HG03066 (cell line): Measurements from ENCODE around the gene EIF2A.
A peak's percentile ranks its signal among the peaks of the same experiment; 100 is the strongest.
"Not testable (repeated sequence)": the region's sequence is repeated elsewhere in the genome, so short reads cannot be mapped to it uniquely, and the experiment has no call there.

Experiments used
- ATAC-seq: cut with Tn5 transposase; IDR thresholded peaks from one replicate; pipeline ENCODE4 v1.9.1; 2021; ENCODE audit warnings: low read depth; ENCODE audit not compliant: unreplicated experiment

EIF2A gene

GRCh38 chr3:150546226-150547044 is at the start of gene EIF2A, which contains the start of gene SERP1:
TSS of gene EIF2A (plus strand) at chr3:150546787. CDS start at chr3:150546803, 16 bp downstream.
TSS of gene SERP1 (minus strand) at chr3:150546496. CDS start at chr3:150546135, 361 bp downstream.
- peak; percentile 93 for ATAC-seq

- ATAC-seq, result no peak
These were observed 48.6 kb upstream of the EIF2A start for GRCh38 chr3:150497956-150498355.

GRCh38 chr3:150500960-150501359 is 45.6 kb upstream of the EIF2A start:
- ATAC-seq, result not testable (repeated sequence)

GRCh38 chr3:150503402-150504099 is 43.0 kb upstream of the EIF2A start:
- ATAC-seq, result no peak

- no peak for ATAC-seq
These were observed 42.1 kb upstream of the EIF2A start for GRCh38 chr3:150504483-150504882.

GRCh38 chr3:150508401-150508800 is 38.2 kb upstream of the EIF2A start:
- no peak for ATAC-seq

GRCh38 chr3:150509780-150510179 is 36.8 kb upstream of the EIF2A start:
- no peak for ATAC-seq

GRCh38 chr3:150511122-150511821 is 35.3 kb upstream of the EIF2A start:
- no peak for ATAC-seq

GRCh38 chr3:150515210-150515609 is 31.4 kb upstream of the EIF2A start:
- ATAC-seq, result no peak

GRCh38 chr3:150519026-150519425 is 27.6 kb upstream of the EIF2A start:
- no peak for ATAC-seq

GRCh38 chr3:150520408-150520807 is 26.2 kb upstream of the EIF2A start:
- ATAC-seq, result no peak

GRCh38 chr3:150521463-150521862 is 25.1 kb upstream of the EIF2A start:
- ATAC-seq, result no peak

- no peak for ATAC-seq
These were observed 23.0 kb upstream of the EIF2A start for GRCh38 chr3:150523538-150523937.

- ATAC-seq, result no peak
These were observed 18.9 kb upstream of the EIF2A start for GRCh38 chr3:150527464-150528255.

GRCh38 chr3:150528354-150528797 is 18.2 kb upstream of the EIF2A start:
- no peak for ATAC-seq

- ATAC-seq, result no peak
These were observed 14.8 kb upstream of the EIF2A start for GRCh38 chr3:150531775-150532174.

GRCh38 chr3:150535204-150535603 is 11.4 kb upstream of the EIF2A start:
- no peak for ATAC-seq

- ATAC-seq, result no peak
These were observed 8.0 kb upstream of the EIF2A start for GRCh38 chr3:150538324-150539208.

- no peak for ATAC-seq
These were observed 6.3 kb upstream of the EIF2A start for GRCh38 chr3:150540297-150540696.
